Tibial artery (tissue), 4 donors: ENCODE results near the gene ROCK2.
A peak's percentile ranks its signal among the peaks of the same experiment; 100 is the strongest.

Source experiments
- DNase-seq, 2 donors: peaks; one replicate each; pipeline ENCODE4 v3.0.0-alpha.2; 2019
- H3K27ac ChIP-seq, 2 donors: fragments of 200-600 bp; sonication (generic) in 1 of 2; 1 replicate in 1 of 2; 2 replicates in 1 of 2; pipeline ENCODE4 v1.5.1; 2018 to 2019; ENCODE audit warnings: mild to moderate bottlenecking in 1 of 2
- H3K27me3 ChIP-seq, 2 donors: fragments of 200-600 bp; sonication (generic) in 1 of 2; one replicate each; pipeline versions ENCODE4 v1.5.1 to v1.6.0; 2016 to 2019
- H3K36me3 ChIP-seq, 3 donors: fragments of 200-600 bp; sonication (generic) in 2 of 3; one replicate each; pipeline ENCODE4 v1.5.1; 2016 to 2019; ENCODE audit warnings: mild to moderate bottlenecking in 2 of 3
- H3K4me1 ChIP-seq, 4 donors: fragments of 200-600 bp; sonication (generic) in 2 of 4; 1 replicate in 3 of 4; 2 replicates in 1 of 4; pipeline ENCODE4 v1.5.1; 2016 to 2019
- H3K4me3 ChIP-seq, 2 donors: fragments of 200-600 bp; sonication (generic) in 1 of 2; 1 replicate in 1 of 2; 2 replicates in 1 of 2; pipeline ENCODE4 v1.5.1; 2018 to 2019; ENCODE audit warnings: mild to moderate bottlenecking in 2 of 2
- H3K9me3 ChIP-seq, 3 donors: fragments of 200-600 bp; sonication (generic) in 1 of 3; one replicate each; pipeline ENCODE4 v1.5.1; 2016 to 2019
- CTCF ChIP-seq, 2 experiments: fragments of 200-600 bp in 1 of 2; fragments of 450-650 bp in 1 of 2; IDR thresholded peaks; one replicate each; pipeline ENCODE4 v1.5.1; 2017 to 2019; ENCODE audit warnings: antibody characterized with exemption in 2 of 2, mild to moderate bottlenecking in 1 of 2, moderate library complexity in 1 of 2
- intact Hi-C: fragments of 100-400 bp; cut with DNase I; formaldehyde crosslinking; loops from one replicate; pipeline ENCODE4 v1.15.0; 2023; ENCODE audit warnings: low total_unique reads

ROCK2 gene

GRCh38 chr2:11389052-11389420 is 44.6 kb upstream of the ROCK2 start:
- intact Hi-C loops = no loop called here
- TF ChIP-seq CTCF (IDR thresholded peaks at IDR 0.05) = no peak
- H3K36me3 ChIP-seq = no peaks in the 10 kb centered on the region
- no peaks in the 10 kb centered on the region for H3K9me3 ChIP-seq
- DNase-seq = no peak
- peaks cover 0 to 86% (median 72%) of the 10 kb centered on the region in 4 donors for H3K4me1 ChIP-seq
- no peak overlapping the region for H3K4me3 ChIP-seq
- peak overlapping the region; percentile 77 to 84 for H3K27ac ChIP-seq
- no peaks in the 10 kb centered on the region for H3K27me3 ChIP-seq

GRCh38 chr2:11388262-11389051 is 44.0 kb upstream of the ROCK2 start:
- no peaks in the 10 kb centered on the region for H3K9me3 ChIP-seq
- peak overlapping the region; percentile 77 to 84 for H3K27ac ChIP-seq
- H3K4me1 ChIP-seq = peaks cover 0 to 81% (median 66%) of the 10 kb centered on the region in 4 donors
- H3K36me3 ChIP-seq = no peaks in the 10 kb centered on the region
- no peaks in the 10 kb centered on the region for H3K27me3 ChIP-seq
- no peak for DNase-seq
- no peak for TF ChIP-seq CTCF (IDR thresholded peaks at IDR 0.05)
- intact Hi-C loops = no loop called here
- H3K4me3 ChIP-seq = no peak overlapping the region

GRCh38 chr2:11387843-11388242 is 43.4 kb upstream of the ROCK2 start:
- Histone ChIP-seq H3K4me1 (peaks cover 0 to 74% (median 60%) of the 10 kb centered on the region in 4 donors), H3K27ac (peak overlapping the region; percentile 77 to 84), H3K9me3 (no peaks in the 10 kb centered on the region), H3K4me3 (no peak overlapping the region), H3K27me3 (no peaks in the 10 kb centered on the region), H3K36me3 (no peaks in the 10 kb centered on the region)
- DNase-seq = no peak
- intact Hi-C loops = no loop called here
- no peak for TF ChIP-seq CTCF (IDR thresholded peaks at IDR 0.05)

- Histone ChIP-seq H3K9me3 (no peaks in the 10 kb centered on the region), H3K36me3 (no peaks in the 10 kb centered on the region), H3K4me1 (peaks cover 0 to 66% (median 52%) of the 10 kb centered on the region in 4 donors), H3K4me3 (no peak overlapping the region), H3K27ac (peak overlapping the region; percentile 77 to 84), H3K27me3 (no peaks in the 10 kb centered on the region)
- DNase-seq = no peak
- intact Hi-C loops = no loop called here
- no peak for TF ChIP-seq CTCF (IDR thresholded peaks at IDR 0.05)
Observed at GRCh38 chr2:11387100-11387390, 42.6 kb upstream of the ROCK2 start.

GRCh38 chr2:11385847-11386246 is 41.4 kb upstream of the ROCK2 start:
- DNase-seq = no peak
- intact Hi-C loops = no loop called here
- Histone ChIP-seq H3K9me3 (no peaks in the 10 kb centered on the region), H3K4me1 (peaks cover 0 to 55% (median 43%) of the 10 kb centered on the region in 4 donors), H3K27me3 (no peaks in the 10 kb centered on the region), H3K4me3 (no peak overlapping the region), H3K27ac (peak overlapping the region; percentile 77 to 84), H3K36me3 (no peaks in the 10 kb centered on the region)
- TF ChIP-seq CTCF (IDR thresholded peaks at IDR 0.05) = no peak
